Measurements from ENCODE around the gene NOTCH3.

NOTCH3 gene

GRCh38 chr19:15222738-15223648 lies 22.2 kb upstream of the NOTCH3 start:
- no peak for FAIRE-seq

GRCh38 chr19:15220833-15221232 lies 20.0 kb upstream of the NOTCH3 start:
- FAIRE-seq (no peak), DNase-seq (ENCODE audit: insufficient read length, low spot score) (no peak)
- no peak for TF ChIP-seq CTCF (IDR thresholded peaks at IDR 0.05; ENCODE audit: insufficient read depth, missing control alignments)

More at GRCh38 chr19:15222738-15223648, 22.2 kb upstream of the NOTCH3 start:
- TF ChIP-seq CTCF (IDR thresholded peaks at IDR 0.05; ENCODE audit: insufficient read depth, missing control alignments) = no peak
- DNase-seq (ENCODE audit: insufficient read length, low spot score) = peak; percentile 99

- FAIRE-seq (no peak), DNase-seq (ENCODE audit: insufficient read length, low spot score) (no peak)
- no peak for TF ChIP-seq CTCF (IDR thresholded peaks at IDR 0.05; ENCODE audit: insufficient read depth, missing control alignments)
These were observed 17.7 kb upstream of the NOTCH3 start for GRCh38 chr19:15218501-15218900.

- no peak for FAIRE-seq
- DNase-seq (ENCODE audit: insufficient read length, low spot score) = no peak
- TF ChIP-seq CTCF (IDR thresholded peaks at IDR 0.05; ENCODE audit: insufficient read depth, missing control alignments) = no peak
These were observed 15.6 kb upstream of the NOTCH3 start for GRCh38 chr19:15216363-15216762.

GRCh38 chr19:15213715-15214381 lies 13.1 kb upstream of the NOTCH3 start:
- TF ChIP-seq CTCF (IDR thresholded peaks at IDR 0.05; ENCODE audit: insufficient read depth, missing control alignments) = no peak
- DNase-seq (ENCODE audit: insufficient read length, low spot score) (no peak), FAIRE-seq (no peak)

- no peak for TF ChIP-seq CTCF (IDR thresholded peaks at IDR 0.05; ENCODE audit: insufficient read depth, missing control alignments)
- FAIRE-seq = no peak
- DNase-seq (ENCODE audit: insufficient read length, low spot score) = no peak
These were observed 11.9 kb upstream of the NOTCH3 start for GRCh38 chr19:15212711-15213110.
